HG03378 (cell line): ENCODE results near the gene SLC22A4.

Source experiments
- ATAC-seq: cut with Tn5 transposase; IDR thresholded peaks from one replicate; pipeline ENCODE4 v1.9.1; 2021; ENCODE audit warnings: mild to moderate bottlenecking, moderate library complexity; ENCODE audit not compliant: unreplicated experiment

SLC22A4 gene

GRCh38 chr5:132274050-132274792 lies 20.0 kb upstream of the SLC22A4 start:
- no peak for ATAC-seq

- no peak for ATAC-seq
Measured at GRCh38 chr5:132275367-132276220, 18.6 kb upstream of the SLC22A4 start.

DNA sequence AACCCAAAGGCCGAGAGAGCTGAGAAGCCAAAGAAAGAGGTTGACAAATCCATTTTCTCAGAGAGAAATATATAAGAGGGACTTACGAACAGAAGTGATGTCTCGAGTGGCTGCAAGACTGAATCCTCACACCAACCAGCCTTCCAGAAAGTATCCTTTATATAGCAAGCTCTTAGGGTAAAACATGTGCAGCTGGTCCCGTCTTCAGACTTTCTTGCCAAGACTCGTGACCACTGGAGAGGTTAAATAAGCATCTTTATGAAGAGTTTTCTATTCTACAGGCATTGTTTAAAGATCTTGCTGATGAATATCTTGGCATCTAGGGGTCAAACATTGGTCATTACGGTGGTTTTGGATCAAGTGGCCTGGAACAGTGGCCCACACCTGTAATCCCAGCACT lies 16.9 kb upstream of the SLC22A4 start:
- ATAC-seq, result no peak

GRCh38 chr5:132277971-132278853 lies 16.0 kb upstream of the SLC22A4 start:
- no peak for ATAC-seq

DNA sequence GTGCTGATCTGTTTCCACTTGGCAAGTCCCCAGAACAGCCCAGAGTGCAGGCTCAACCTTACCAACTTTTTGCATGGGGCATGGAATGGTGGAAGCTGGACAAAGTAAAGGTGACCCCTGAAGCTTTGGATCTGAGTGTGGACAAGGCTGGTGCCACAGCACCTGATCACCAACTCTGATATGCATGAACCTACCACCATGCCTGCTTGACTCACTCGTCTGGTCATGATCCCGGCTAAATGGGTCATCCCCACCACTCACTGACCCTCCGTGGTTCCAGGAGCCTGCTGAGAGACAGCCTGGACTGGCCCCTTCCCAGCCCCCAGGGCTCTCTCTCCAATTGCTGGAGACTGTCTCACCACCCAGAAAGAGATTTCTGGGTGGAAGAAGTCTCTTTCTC lies 14.4 kb upstream of the SLC22A4 start:
- ATAC-seq, result no peak

DNA sequence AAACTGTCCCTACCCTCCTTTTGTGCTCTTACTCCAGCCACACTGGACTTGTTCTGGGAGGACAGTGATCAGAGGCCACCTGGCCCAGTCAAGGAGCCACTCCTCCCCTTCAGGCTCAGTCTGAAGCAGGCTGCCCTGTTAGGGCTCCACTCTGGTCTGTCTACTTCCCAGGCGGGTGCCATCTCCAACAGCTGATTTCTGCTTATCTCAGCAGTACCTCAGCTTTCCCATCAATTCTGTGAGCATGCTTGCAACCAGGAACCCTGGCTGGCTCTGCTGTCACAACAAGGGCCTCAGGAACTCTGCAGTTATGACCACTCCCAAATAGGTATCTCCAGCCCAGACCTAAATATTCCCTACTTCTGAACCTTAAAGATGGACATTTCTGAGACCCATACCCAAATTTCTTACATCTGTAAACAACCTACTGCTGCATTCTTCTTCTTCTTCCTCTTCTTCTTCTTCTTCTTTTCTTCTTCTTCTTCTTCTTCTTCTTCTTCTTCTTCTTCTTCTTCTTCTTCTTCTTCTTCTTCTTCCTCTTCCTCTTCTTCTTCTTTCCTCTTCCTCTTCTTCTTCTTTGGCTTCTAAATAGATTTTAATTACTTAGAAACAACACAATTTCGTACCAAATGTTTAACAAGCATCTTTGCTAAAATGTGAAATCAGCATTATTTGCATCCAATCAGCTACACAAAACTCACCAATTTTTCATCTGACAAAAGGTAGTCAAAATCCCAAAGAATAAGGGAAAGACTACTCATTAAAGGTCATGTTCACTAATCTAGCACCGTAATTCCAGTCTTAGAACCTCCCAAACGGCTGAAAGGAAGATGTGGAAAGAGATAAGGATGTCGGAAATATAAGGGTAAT lies 13.6 kb upstream of the SLC22A4 start:
- no peak for ATAC-seq

- no peak for ATAC-seq
Measured at GRCh38 chr5:132281856-132282614, 12.2 kb upstream of the SLC22A4 start.

DNA sequence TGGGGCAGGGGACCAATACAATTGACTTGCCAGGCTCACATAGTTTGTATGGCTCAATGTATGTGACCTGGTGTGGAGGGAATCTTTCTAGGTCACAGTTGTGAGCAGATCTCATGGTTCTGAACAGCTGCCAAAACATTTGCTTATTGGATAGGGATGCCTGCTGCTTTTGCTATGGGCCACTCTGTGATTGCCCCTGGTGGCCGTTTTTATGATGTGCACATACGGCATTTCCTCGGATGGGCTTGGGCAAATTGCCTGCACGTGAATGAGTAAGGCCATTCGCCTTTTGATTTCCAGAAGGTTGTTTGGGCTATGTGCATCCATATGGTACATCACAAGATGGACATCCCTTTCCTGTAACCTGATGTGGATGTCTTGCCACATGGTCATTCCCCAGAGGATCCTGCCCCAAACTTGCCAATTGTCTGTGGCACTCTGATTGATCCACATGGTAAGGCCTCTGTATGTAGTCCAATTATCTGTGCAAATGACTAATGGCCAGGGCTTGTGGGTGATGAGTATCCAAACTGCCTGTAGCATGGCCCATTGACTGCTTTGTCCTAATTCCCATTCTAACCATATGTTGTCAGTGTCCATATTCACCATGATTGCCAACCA lies 10.7 kb upstream of the SLC22A4 start:
- no peak for ATAC-seq

- no peak for ATAC-seq
Measured at GRCh38 chr5:132289097-132289496, 5.1 kb upstream of the SLC22A4 start.

GRCh38 chr5:132291026-132291425 lies 3.2 kb upstream of the SLC22A4 start:
- ATAC-seq, result no peak

GRCh38 chr5:132293066-132293991 lies 865 bp upstream of the SLC22A4 start:
- peak; percentile 37 for ATAC-seq

GRCh38 chr5:132294728-132295504 lies 722 bp downstream of the SLC22A4 start:
- no peak for ATAC-seq

GRCh38 chr5:132295505-132296411 lies 1.6 kb downstream of the SLC22A4 start:
- no peak for ATAC-seq

DNA sequence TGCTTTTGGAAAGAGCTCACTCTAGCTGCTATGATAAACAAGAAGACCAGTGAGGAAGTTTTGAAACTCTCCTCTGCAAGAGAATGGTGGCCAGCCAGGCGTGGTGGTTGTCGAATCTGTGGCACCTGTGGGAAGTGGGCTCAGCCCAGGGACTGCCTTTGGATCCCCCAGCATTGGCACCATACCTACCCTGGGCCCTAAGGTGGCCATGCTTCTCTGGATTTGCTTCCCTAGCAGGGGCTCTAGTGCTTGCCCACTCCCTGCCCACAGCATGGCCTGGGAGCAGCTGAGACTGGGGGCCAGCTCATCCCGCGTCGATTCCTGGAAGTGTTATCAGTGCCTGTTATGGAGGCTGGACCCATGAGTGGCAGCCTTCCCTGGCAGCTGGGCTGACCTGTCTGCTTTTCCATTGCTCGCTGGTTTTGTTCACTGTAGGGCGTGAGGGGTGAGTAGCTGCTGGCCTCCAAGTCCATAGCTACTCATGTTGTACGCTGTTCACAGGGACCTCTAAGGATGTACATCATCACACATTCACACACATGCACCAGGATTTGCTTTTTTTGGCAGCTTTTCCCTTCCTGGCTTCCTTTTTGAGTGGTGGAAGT lies 2.3 kb downstream of the SLC22A4 start:
- no peak for ATAC-seq

GRCh38 chr5:132297211-132297940 lies 3.2 kb downstream of the SLC22A4 start:
- ATAC-seq, result no peak
